ENCODE results near the gene APOA4. TPM values are rescaled to one million over a fixed set of nuclear protein-coding genes. Genes with fewer than 3 reads are reported as not detected.

APOA4 gene
- total and polyA plus RNA-seq, 9 of the 15 experiments (the other 6 are each of a cell fraction or from before 2014, with no cell fraction given) = 0.07 TPM; not detected in 8

- BruUV-seq (replicated peaks) = no TSS peak
- no peaks in the 10 kb centered on the region for H3K9me3 ChIP-seq (replicated peaks; ENCODE audit: control insufficient read depth, insufficient read depth, low read depth, low read length)
- no peak overlapping the region for H3K9ac ChIP-seq (ENCODE audit: insufficient read depth in 1 of 2, low read depth in 2 of 2, low read length in 2 of 2)
- H3K36me3 ChIP-seq (ENCODE audit: control insufficient read depth, insufficient read depth, low read length) = no peaks in the 10 kb centered on the region
- DNase-seq (ENCODE audit: extremely low read depth in 1 of 4, low spot score in 3 of 4) = peak in 1 of 4 experiments; percentile 49
- H2AFZ ChIP-seq (ENCODE audit: low read depth, low read length) = no peak overlapping the region; the same call in 1 of the 2 replicates
- in situ Hi-C loops (cut with MboI) (no loop called here), intact Hi-C loops (cut with micrococcal nuclease) (no loop called here)
- H3K79me2 ChIP-seq (ENCODE audit: control insufficient read depth, insufficient read depth, low read length) = no peaks in the 10 kb centered on the region
- ChIA-PET POLR2A (no interaction called here), CTCF (ENCODE audit: low intra/inter-chr PET ratio) (no interaction called here)
- peaks cover 0 to 10% of the 10 kb centered on the region in 2 experiments; a peak in 1 of 5 replicates for H3K27me3 ChIP-seq (ENCODE audit: control insufficient read depth in 2 of 2, insufficient read depth in 2 of 2, low read length in 2 of 2)
- no peaks in the 10 kb centered on the region for H4K20me1 ChIP-seq (replicated peaks; ENCODE audit: control insufficient read depth, insufficient read depth, low read length)
- no peak overlapping the region for H3K27ac ChIP-seq (ENCODE audit: extremely low read depth, low read depth, low read length)
- no peak for FAIRE-seq
- no peak overlapping the region for H3K4me3 ChIP-seq
- no peak overlapping the region; the same call in 1 of the 2 replicates for H3K4me2 ChIP-seq (ENCODE audit: insufficient read depth, low read length)
- 5% methylated on average over 5 of the region's 5 CpGs for WGBS (ENCODE audit: insufficient coverage, low coverage, missing lambda C conversion rate)
- TF ChIP-seq PRDM10 (IDR thresholded peaks at IDR 0.05; ENCODE audit: partially characterized antibody) (peak; percentile 78), NFIX (CRISPR knock-in tag; IDR thresholded peaks at IDR 0.05; ENCODE audit: low read depth) (no peak), CTCF (IDR thresholded peaks at IDR 0.05 in 2 of 3, conservative IDR thresholded peaks at IDR 0.05 in 1 of 3; ENCODE audit: insufficient read depth in 2 of 3, low read depth in 1 of 3, low read length in 3 of 3) (peak; percentile 27 to 48 (median 39); a peak in 4 of 6 replicates), CREM (IDR thresholded peaks at IDR 0.05; ENCODE audit: low read depth) (peak; percentile 49), RFX5 (IDR thresholded peaks at IDR 0.05; ENCODE audit: low read depth, low read length) (no peak)
- no peaks in the 10 kb centered on the region for H3K9me1 ChIP-seq (ENCODE audit: control insufficient read depth, insufficient read depth, low read length)
- peaks cover 8 to 36% of the 10 kb centered on the region in 2 experiments; a peak in 4 of 5 replicates for H3K4me1 ChIP-seq (replicated peaks in 1 of 2; ENCODE audit: control insufficient read depth in 2 of 2, insufficient read depth in 2 of 2, low read length in 2 of 2)
- ATAC-seq = peak; percentile 60; the same call in 2 of the 3 replicates
These were observed 2.3 kb upstream of the APOA4 start for GRCh38 chr11:116825434-116825833.
